DMS79 treated with DMSO at 0.1 percent for 48 hours (cell line): ENCODE results near the gene MEGF6.

Experiments
- DNase-seq: peaks from one replicate; lab custom pipeline; 2025; lab: John Stamatoyannopoulos, UW

The MEGF6 gene

GRCh38 chr1:3459051-3459908, 152.0 kb downstream of the MEGF6 start:
- DNase-seq, result no peak

GRCh38 chr1:3457910-3458883, 153.1 kb downstream of the MEGF6 start:
- no peak for DNase-seq

GRCh38 chr1:3456964-3457909, 154.1 kb downstream of the MEGF6 start:
- DNase-seq, result no peak

GRCh38 chr1:3456449-3456963, 154.8 kb downstream of the MEGF6 start:
- DNase-seq, result no peak

- DNase-seq, result no peak
Observed at GRCh38 chr1:3455670-3456448, 155.4 kb downstream of the MEGF6 start.

GRCh38 chr1:3454811-3455618, 156.3 kb downstream of the MEGF6 start:
- peak; percentile 36 for DNase-seq

GRCh38 chr1:3453891-3454810, 157.2 kb downstream of the MEGF6 start, which contains the start of gene ARHGEF16:
Gene ARHGEF16 (plus strand): TSS chr1:3454665. CDS start chr1:3463085, 8,420 bp downstream.
- DNase-seq, result peak; percentile 78

GRCh38 chr1:3453203-3453761, 158.0 kb downstream of the MEGF6 start:
- DNase-seq, result peak; percentile 66

GRCh38 chr1:3452866-3453175, 158.5 kb downstream of the MEGF6 start:
- DNase-seq, result no peak

- DNase-seq, result no peak
Observed at GRCh38 chr1:3451994-3452865, 159.1 kb downstream of the MEGF6 start.

- no peak for DNase-seq
Observed at GRCh38 chr1:3450983-3451382, 160.3 kb downstream of the MEGF6 start.

- DNase-seq, result no peak
Observed at GRCh38 chr1:3450202-3450863, 161.0 kb downstream of the MEGF6 start.

- no peak for DNase-seq
Observed at GRCh38 chr1:3444736-3445135, 166.6 kb downstream of the MEGF6 start.

GRCh38 chr1:3444298-3444697, 167.0 kb downstream of the MEGF6 start:
- DNase-seq, result no peak

- no peak for DNase-seq
Observed at GRCh38 chr1:3443807-3444206, 167.5 kb downstream of the MEGF6 start.

GRCh38 chr1:3442901-3443300, 168.4 kb downstream of the MEGF6 start:
- DNase-seq, result no peak

- no peak for DNase-seq
Observed at GRCh38 chr1:3442331-3442730, 169.0 kb downstream of the MEGF6 start.
